GM19452 (cell line): ENCODE results near the gene TRMT2A.

Experiments used
- ATAC-seq: cut with Tn5 transposase; IDR thresholded peaks from one replicate; pipeline ENCODE4 v1.9.1; 2021; ENCODE audit not compliant: unreplicated experiment

The TRMT2A gene

GRCh38 chr22:20123366-20124082 is 6.5 kb upstream of the TRMT2A start:
- ATAC-seq, result no peak

GRCh38 chr22:20121856-20122415 is 4.9 kb upstream of the TRMT2A start:
- no peak for ATAC-seq

- no peak for ATAC-seq
These were observed 1.4 kb upstream of the TRMT2A start for GRCh38 chr22:20118300-20119020.

DNA sequence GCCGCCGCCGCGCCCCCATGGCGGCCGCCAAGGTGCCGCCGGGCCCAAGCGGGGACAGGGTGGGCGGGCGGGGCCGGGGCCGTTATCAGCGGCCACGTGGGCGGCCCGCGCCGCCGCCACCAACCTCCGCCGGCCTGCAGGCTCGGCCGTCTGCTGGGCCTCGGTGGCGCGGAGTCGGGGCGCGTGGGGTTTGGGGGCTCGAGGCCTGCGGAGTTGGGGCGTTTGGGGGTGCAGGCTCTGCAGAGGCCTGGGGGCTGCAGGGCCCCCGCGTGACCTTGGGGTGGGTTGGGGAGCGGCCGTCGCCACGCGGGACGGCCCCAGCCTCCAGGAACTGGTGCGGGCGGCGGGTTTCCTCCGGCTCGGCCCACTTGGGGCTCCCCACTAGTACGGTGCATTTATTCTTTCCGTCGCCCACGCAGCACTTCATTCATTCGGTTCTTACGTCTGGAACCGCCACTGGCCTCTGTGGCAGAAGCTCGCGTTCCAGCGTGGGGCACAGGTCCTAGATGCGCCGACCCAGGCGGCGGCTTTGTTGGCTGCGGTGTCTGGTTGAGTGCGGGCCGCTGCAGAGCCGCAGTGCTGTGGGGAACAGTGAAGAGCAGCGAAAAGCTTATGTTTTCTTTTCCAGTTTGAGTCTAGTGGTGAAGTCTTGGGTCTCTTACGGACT is 740 bp upstream of the TRMT2A start:
- ATAC-seq, result peak; percentile 16

DNA sequence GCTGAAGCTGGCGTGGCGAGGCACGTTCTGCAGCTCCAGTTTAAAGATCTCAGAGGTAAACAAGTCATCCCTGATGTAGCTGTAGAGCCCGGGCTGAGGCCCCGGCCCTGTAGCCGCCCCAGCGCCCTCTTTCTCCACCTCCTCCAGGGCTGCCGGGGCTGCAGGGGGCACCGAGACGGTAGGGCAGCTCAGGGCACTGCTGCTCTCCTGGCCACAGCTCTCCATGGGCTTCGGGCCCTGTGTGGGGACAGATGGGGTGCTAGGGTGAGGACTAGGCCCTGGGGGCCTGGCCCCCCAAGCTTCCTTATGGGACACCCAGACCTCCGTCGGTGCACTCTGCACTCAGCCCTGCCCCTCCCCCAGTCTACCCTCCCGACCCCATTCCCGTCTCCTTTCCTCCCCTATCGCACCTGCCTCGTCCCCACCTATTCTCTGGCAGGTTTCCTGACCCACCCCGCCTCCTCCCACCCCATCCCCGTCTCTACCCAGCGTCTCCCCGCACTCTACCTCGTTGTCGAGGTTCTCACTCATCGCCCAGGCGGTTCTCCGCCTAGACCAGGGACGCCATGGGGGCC is 563 bp downstream of the TRMT2A start:
- ATAC-seq, result no peak

DNA sequence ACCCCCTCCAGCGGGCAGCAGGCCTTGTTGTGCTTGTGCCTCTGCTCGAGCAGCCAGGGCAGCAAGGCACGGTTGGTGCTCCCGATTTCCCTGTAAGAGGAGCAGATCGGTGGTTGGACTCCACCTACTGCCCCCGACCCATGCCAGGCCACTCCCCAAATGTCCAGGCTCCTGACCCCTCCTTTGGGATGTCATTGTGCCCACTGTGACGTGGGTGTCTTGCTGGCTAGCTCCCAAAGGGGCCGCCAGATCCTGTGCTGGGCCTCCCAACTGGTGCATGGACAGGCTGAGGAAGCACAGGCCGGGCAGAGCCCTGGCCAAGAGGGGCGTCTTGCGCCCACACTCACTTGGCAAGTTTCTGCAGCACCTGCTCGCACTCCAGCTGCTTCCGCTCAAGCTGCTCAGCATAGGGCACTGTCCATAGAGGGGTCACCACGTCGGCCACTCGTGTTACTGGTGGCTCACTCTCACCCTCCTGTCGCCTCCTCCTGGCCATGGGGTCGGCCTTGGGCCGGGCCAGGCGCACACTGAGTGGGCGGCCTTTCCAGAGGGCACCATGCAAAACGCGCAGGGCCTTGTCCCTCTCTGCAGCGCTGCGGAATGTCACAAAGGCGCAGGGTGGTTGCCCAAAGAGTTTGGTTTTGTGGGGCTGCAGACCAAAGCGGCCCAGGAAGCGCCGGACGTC is 1.2 kb downstream of the TRMT2A start, which contains the start of gene RANBP1:
Gene RANBP1, plus strand, starts transcription at position 414 of the 685 bp plus-strand sequence. Its CDS starts 81 bp downstream, at position 495.
- ATAC-seq, result no peak

- no peak for ATAC-seq
These were observed 2.2 kb downstream of the TRMT2A start for GRCh38 chr22:20114506-20115475.

DNA sequence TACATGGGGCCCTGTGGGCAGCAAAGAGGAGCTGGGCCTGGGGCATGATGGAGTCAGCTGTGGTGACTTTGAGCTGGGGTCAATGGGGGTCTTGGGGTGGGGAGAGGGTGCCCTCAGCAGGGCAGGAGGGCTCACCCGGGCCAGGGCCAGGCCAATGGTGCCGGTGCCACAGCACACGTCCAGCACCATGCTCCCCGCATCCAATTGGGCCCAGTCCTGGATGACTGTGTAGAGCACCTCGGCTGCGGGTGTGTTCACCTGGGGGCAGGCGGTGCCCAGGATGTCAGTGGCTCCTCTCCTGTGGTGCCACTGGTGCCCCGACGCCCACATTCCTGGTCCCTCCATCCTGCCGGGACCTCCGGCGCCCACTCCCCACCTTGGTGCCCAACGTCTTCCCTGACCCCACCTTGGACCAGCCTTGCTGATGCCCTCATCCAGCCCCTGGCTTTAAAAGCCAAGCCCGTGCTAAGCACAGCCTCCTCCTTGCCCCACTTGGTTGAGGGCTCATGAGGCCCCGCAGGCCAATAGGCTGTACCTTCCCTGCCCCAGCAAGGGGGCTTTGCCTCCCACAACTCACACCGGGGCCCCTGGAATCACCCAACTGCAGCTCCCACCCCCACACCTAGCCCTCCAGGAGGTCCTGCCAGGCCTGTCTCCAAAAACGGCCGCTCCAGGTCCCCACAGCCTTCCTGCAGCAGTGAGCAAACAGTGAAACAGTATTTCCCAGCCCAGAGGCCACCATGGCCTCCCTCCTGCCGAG is 3.3 kb downstream of the TRMT2A start:
- no peak for ATAC-seq

DNA sequence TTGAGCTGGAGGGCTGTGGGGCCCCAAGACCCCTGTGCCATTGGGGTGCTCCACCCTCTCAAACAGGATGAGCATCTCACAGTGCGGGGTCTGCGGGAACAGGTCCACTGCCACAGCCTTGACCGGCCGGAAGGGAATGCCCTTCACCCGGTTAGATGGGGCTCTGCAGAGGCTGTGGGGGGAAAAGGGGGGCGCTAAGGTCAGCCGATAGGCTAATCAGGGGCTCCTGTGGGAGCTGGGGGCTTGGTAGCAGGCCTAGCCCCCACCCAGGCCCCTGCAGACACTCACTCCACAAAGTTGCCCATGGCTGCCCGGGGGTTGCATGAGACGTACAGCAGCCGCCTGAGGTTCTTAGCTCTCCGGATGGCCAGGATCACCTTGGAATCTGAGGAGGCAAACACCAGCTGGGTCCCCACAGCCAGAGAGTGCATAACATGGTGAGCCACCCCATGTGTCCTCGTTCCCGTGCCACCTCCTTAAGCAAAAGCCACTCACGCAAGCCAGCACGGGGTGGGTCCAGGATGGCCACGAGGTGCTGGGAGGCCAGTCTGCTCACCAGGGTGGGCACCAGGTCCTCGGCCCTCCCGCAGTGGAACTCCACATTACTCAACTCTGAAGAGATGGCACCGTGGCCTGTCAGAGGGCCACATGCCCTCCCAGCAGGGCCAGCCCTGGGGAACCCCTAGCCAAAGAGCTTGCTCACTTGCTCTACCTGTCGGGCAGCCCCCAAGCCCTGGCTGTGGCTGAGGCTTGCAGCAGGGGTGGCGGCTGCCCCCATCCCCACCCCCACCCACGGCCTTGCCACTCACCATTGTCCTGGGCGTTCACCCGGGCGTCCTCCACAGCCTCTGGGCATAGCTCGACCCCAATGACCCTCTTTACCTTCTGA is 4.2 kb downstream of the TRMT2A start:
- ATAC-seq, result no peak

- ATAC-seq, result no peak
These were observed 5.1 kb downstream of the TRMT2A start for GRCh38 chr22:20111689-20112622.

GRCh38 chr22:20111045-20111688 is 5.9 kb downstream of the TRMT2A start:
- no peak for ATAC-seq

DNA sequence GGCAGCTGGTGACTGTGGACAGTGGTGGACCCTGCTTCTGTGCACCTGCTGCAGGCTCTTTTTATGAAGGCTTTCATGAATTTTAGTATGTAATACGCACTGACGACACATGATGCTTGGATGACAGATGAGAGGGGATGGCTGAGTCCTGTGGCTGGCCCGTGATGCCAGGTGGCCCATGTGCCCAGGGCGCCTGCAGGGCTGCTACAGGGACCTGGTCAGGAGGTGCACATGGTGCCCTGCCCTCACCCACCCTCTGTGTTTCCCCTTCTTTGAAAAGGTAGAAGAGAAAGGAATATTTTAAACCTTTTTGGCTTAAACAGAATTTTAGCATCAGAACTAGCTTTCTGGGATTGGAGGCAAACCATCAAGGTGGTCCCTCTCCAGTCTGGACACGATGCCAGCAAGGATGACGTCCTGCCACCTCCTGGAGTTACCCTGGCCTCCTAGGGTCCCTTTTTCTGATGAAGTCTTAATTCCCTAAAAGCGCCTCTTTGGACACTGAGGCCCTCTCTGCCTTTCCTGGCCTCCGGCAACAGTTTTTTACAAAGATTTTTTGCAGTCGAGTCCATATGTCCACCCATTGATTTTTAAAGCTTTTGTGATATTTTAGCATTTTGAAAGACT is 6.6 kb downstream of the TRMT2A start:
- no peak for ATAC-seq

- ATAC-seq, result no peak
These were observed 7.3 kb downstream of the TRMT2A start for GRCh38 chr22:20109411-20110358.

- no peak for ATAC-seq
These were observed 8.2 kb downstream of the TRMT2A start for GRCh38 chr22:20108757-20109230.
